Cortex of kidney (tissue), 1 donor: ENCODE measurements around the gene FMO3.

Experiments
- DNase-seq: peaks from one replicate; lab custom pipeline; 2025; lab: John Stamatoyannopoulos, UW

The FMO3 gene

GRCh38 chr1:171090604-171091003 is at the start of gene FMO3:
TSS of gene FMO3 (plus strand) at chr1:171090905. CDS start at chr1:171092659, 1,754 bp downstream.
- DNase-seq, result no peak

DNA sequence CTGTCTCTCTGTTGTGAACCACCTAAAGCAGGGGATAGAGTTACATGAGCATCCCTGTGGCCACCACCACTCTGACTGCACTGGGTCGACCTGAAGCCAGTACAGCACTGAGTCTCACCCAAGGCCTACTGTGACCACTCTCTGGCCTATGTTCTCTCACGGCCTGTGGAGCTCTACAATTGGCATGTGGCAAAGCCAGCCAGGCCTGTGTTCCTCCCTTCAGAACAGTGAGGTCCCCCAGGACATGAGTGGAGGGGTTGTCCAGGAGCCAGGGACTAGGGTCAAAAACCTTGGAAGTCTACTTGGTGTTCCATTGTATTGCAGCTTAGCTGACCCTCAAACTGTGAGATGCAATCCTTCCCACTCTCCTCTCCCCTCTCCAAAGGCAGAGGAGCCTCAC is 42.7 kb upstream of the FMO3 start:
- no peak for DNase-seq

DNA sequence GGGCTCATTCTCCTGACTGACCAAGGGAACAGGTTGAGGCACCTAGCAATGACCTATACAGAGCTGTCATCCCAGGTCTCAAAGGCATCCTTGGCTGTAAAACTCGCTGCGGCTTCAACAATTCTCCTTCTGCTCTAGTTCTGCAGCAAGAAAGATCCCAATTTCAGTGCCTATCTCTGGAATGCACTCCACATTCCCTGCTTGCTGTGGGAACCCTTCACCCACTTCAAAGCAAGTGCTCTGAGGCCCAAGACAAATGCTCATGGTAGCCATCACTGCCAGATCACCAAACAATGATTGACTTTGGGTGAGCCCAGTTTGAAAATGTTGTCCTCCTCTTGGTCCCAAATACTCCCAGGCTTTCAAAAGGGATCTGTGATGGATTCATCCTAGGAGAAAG is 37.7 kb upstream of the FMO3 start:
- no peak for DNase-seq

DNA sequence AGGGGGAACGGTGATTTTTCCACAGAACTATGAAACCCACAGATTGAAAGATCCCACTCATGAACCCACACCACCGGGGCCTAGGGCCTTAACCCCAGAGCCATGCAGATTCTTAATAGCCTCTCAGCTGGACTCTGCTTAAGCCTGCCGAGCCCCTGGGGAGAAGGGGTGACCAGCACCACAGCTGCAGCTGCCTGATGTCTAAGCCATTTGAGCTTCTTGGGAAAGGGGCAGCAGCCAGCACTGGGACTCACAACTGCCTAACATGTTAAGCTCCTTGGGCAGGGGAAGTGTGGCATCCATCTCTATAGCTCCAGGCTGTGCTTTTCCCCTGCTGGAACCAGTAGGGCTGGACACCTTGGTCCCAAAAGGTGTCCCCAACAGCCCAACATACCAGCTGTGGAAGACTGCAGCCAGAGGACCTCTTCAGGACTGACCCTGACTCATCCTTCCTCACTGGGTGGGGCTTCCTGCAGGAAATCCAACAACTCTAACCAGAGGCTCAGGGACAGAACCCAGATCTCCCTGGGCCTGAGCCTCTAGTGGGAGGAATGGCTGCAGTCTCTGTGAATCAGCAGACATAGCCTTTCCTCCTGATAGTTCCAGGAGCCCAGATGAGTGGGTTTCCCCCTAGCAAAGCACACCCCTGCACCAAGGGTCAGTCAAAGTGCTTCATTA is 34.6 kb upstream of the FMO3 start:
- DNase-seq, result no peak

- no peak for DNase-seq
Measured at GRCh38 chr1:171061425-171062143, 29.1 kb upstream of the FMO3 start.

- no peak for DNase-seq
Measured at GRCh38 chr1:171062902-171063301, 27.8 kb upstream of the FMO3 start.

- DNase-seq, result no peak
Measured at GRCh38 chr1:171075041-171075440, 15.7 kb upstream of the FMO3 start.

DNA sequence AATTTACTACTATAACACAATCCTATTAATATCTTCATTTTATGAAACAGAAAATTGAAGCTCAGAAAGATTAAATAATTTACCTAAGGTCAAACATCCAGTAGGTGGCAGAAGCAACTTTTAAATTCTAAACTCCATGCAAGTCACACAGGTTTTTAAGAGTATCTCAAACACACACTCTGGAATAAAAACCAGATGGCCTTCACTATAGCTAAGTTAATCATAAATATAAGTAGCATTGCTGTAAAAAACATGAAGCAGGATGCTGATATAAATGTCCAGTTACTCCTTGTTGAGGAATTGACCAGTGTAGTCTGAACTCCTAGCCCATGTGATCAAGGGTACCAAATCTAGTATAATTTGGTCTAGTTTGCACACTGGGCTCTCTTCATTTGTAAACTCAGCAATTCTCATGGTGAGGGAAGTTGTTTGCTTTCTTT is 9.4 kb upstream of the FMO3 start:
- no peak for DNase-seq

GRCh38 chr1:171081763-171082201 is 8.9 kb upstream of the FMO3 start:
- no peak for DNase-seq

- no peak for DNase-seq
Measured at GRCh38 chr1:171082606-171083005, 8.1 kb upstream of the FMO3 start.

DNA sequence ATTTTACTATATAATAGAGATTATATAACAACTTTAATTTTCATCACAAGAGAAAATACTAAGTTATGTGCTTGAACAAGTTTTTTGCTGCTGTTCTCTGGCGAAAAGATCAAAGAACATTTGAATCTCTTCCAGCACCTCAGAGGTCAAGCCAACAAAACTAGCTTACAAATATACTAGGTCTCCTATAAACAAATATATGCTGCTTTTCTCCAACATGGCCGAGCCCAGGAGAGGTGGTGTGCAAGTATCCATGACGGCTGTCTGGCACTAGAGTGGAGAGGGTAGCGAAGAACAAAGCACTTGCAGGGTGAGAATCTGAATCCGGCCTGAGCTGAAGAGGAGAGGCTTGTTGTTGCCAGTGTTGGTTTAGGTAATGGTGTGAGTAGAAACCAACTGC is 7.5 kb upstream of the FMO3 start:
- no peak for DNase-seq

GRCh38 chr1:171084091-171084490 is 6.6 kb upstream of the FMO3 start:
- DNase-seq, result no peak

GRCh38 chr1:171084870-171085269 is 5.8 kb upstream of the FMO3 start:
- DNase-seq, result no peak

GRCh38 chr1:171087896-171088295 is 2.8 kb upstream of the FMO3 start:
- no peak for DNase-seq

GRCh38 chr1:171103862-171104261 is 13.2 kb downstream of the FMO3 start:
- no peak for DNase-seq

- no peak for DNase-seq
Measured at GRCh38 chr1:171107262-171107940, 16.7 kb downstream of the FMO3 start.

- DNase-seq, result no peak
Measured at GRCh38 chr1:171107969-171108368, 17.3 kb downstream of the FMO3 start.

DNA sequence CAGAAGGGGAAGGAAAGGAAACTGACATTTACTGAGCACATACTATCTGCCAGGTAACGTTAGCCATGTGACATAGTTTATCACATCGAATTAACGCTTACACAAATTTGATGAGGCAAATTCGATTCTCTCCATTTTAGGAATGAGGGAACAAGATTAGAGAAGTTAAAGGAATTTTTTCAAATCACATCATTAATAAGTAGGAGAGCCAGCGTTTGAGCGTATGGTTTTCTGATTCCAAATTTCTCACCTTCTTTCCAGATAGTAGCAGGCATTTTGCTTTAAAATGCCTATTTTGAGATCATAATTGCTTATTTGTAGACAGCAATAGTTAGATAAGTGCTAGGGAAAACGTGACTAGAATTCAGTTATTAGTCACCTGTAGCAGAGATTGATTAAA is 19.3 kb downstream of the FMO3 start:
- DNase-seq, result no peak

- DNase-seq, result no peak
Measured at GRCh38 chr1:171110621-171111326, 20.1 kb downstream of the FMO3 start.

GRCh38 chr1:171112119-171112518 is 21.4 kb downstream of the FMO3 start:
- no peak for DNase-seq

DNA sequence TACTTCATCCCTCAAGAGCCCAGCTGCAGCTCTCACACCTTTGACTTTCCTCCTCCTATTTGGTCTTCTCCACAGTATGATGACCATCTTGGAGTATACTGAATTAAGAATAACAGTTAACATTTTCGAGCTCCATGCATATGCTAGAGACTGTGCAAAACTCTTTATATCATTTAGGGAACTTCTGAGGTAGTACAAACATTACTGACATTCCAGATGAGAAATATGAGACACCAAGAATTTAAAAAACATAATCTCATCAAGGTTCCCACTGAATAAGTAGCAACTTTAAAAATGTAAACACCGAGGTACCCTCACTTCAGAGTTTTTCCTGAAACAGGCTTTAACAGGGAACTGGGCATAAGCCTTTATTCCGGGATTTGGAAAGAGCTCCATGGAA is 22.7 kb downstream of the FMO3 start:
- DNase-seq, result no peak

GRCh38 chr1:171115280-171115897 is 24.7 kb downstream of the FMO3 start:
- DNase-seq, result no peak
